Measurements from ENCODE around the gene CAPS.

GRCh38 chr19:5904352-5905113 lies 9.5 kb upstream of the CAPS start, which contains the start of gene VMAC:
- TF ChIP-seq CTCF (IDR thresholded peaks at IDR 0.05; ENCODE audit: low read depth, low read length) = no peak
- TF ChIP-seq MAX (IDR thresholded peaks at IDR 0.05; ENCODE audit: low read depth, low read length) = peak; percentile 64
- TF ChIP-seq POLR2A (IDR thresholded peaks at IDR 0.05; ENCODE audit: extremely low read depth, insufficient read length) = peak; percentile 64
